Sigmoid colon (tissue), 7 donors: ENCODE measurements around the gene VIT. TPM values are rescaled to one million over a fixed set of nuclear protein-coding genes. Genes with fewer than 3 reads are reported as not detected.

Experiments used
- DNase-seq: peaks from one replicate; pipeline ENCODE4 v3.0.0-alpha.2; 2019
- H3K27ac ChIP-seq, 4 donors: fragments of 200-600 bp; sonication (generic); one replicate each; pipeline ENCODE4 v1.5.1; 2016 to 2019; ENCODE audit warnings: mild to moderate bottlenecking in 1 of 4
- H3K27me3 ChIP-seq, 3 donors: fragments of 200-600 bp; sonication (generic); one replicate each; pipeline ENCODE4 v1.5.1; 2019; ENCODE audit warnings: mild to moderate bottlenecking in 1 of 3
- H3K36me3 ChIP-seq, 4 donors: fragments of 200-600 bp; sonication (generic); one replicate each; pipeline ENCODE4 v1.5.1; 2016 to 2019
- H3K4me1 ChIP-seq, 4 donors: fragments of 200-600 bp; sonication (generic); one replicate each; pipeline ENCODE4 v1.5.1; 2017 to 2019
- H3K4me3 ChIP-seq, 4 donors: fragments of 200-600 bp; sonication (generic); one replicate each; pipeline ENCODE4 v1.5.1; 2017 to 2019; ENCODE audit warnings: mild to moderate bottlenecking in 2 of 4, moderate library complexity in 1 of 4
- H3K9me3 ChIP-seq, 4 donors: fragments of 200-600 bp in 3 of 4; sonication (generic) in 3 of 4; one replicate each; pipeline versions ENCODE4 v1.5.1 to v1.6.1; 2013 to 2019
- CTCF ChIP-seq, 4 experiments: fragments of 450-650 bp in 3 of 4; fragments of 200-600 bp in 1 of 4; IDR thresholded peaks; one replicate each; pipeline ENCODE4 v1.5.1; 2016 to 2019; ENCODE audit warnings: antibody characterized with exemption in 4 of 4, mild to moderate bottlenecking in 3 of 4, moderate library complexity in 2 of 4
- EP300 ChIP-seq, 4 donors: sonication (generic); formaldehyde crosslinking; IDR thresholded peaks; one replicate each; pipeline ENCODE4 v1.6.1; 2017; ENCODE audit warnings: antibody characterized with exemption in 4 of 4
- POLR2A ChIP-seq, 2 donors: fragments of 450-650 bp; IDR thresholded peaks; one replicate each; pipeline ENCODE4 v1.6.1; 2016; ENCODE audit warnings: antibody characterized with exemption in 2 of 2, mild to moderate bottlenecking in 2 of 2, moderate library complexity in 2 of 2
- POLR2AphosphoS5 ChIP-seq, 4 donors: sonication (generic); formaldehyde crosslinking; IDR thresholded peaks; one replicate each; pipeline ENCODE4 v1.6.1; 2017; ENCODE audit warnings: antibody characterized with exemption in 4 of 4
- WGBS, 2 donors: extraction: QIAGEN DNeasy Blood & Tissue Kit; methylation state at CpG; one replicate each; pipeline ENCODE4 v1.1.7; 2013; 5-methylcytosine and 5-hydroxymethylcytosine counted together
- intact Hi-C: fragments of 100-400 bp; cut with DNase I; formaldehyde crosslinking; loops from one replicate; pipeline ENCODE4 v1.15.1; 2023
- polyA plus RNA-seq, 3 donors: library from polyadenylated mRNA; stranded (reverse); fragments of 200-250 nt; gene quantifications; one replicate each; pipeline ENCODE4 v1.2.3, GENCODE V29; 2013
- total RNA-seq, 4 donors: library from RNA; depleted of rRNA; stranded (reverse); fragments of >200 nt; gene quantifications; one replicate each; pipeline ENCODE4 v1.1.0, GENCODE V29; 2016
- donor health status: healthy with polysubstance abuse.
- donor health status: Bipolar disorder and iron deficiency.
- donor health status: healthy.

VIT gene
- total and polyA plus RNA-seq, 7 donors = 1.1 to 16.5 (median 9.6) TPM; not detected in 1

- Histone ChIP-seq H3K27ac (no peak overlapping the region), H3K9me3 (peaks cover 0 to 2% (median 0%) of the 10 kb centered on the region in 4 donors), H3K4me3 (no peak overlapping the region), H3K36me3 (no peaks in the 10 kb centered on the region), H3K27me3 (no peaks in the 10 kb centered on the region), H3K4me1 (no peaks in the 10 kb centered on the region)
- TF ChIP-seq POLR2AphosphoS5 (IDR thresholded peaks at IDR 0.05) = no peak
- TF ChIP-seq CTCF (IDR thresholded peaks at IDR 0.05) = no peak
- TF ChIP-seq POLR2A (IDR thresholded peaks at IDR 0.05) = no peak
- TF ChIP-seq EP300 (IDR thresholded peaks at IDR 0.05) = no peak
- no peak for DNase-seq
- intact Hi-C loops = no loop called here
Measured at GRCh38 chr2:36677386-36677785, 19.1 kb upstream of the VIT start.

DNA sequence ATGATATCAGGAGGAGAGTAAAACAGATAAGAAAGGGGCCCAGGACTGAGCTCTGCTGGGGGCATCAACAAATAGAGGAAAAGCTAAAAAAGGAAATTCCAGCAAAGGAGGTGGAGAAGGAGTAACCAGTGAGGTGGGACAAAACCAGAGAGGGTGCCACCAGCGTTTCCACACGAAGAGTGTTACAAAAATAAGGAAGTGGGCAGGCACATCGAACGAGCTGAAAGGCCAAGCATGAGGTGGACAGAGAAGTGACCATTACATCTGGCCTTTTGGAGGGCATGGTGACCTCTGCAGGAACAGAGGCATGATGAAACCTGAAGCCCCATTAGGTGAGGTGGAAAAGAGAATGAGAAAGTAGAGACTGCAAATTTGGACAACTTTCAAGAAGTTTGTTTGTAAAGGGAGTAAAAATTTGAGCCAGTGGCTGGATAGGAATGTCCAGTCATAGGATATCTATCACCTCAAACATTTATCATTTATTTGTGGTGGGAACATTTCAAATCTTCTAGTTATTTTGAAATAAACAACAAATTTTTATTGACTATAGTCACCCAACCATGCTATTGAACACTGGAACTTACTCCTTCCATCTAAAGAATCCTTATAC lies 18.4 kb upstream of the VIT start:
- Histone ChIP-seq H3K9me3 (peaks cover 0 to 2% (median 0%) of the 10 kb centered on the region in 4 donors), H3K27me3 (no peaks in the 10 kb centered on the region), H3K4me3 (no peak overlapping the region), H3K36me3 (no peaks in the 10 kb centered on the region), H3K4me1 (no peaks in the 10 kb centered on the region), H3K27ac (no peak overlapping the region)
- intact Hi-C loops = no loop called here
- WGBS, 2 donors = 53 to 86% methylated on average over 4 of the region's 4 CpGs
- TF ChIP-seq POLR2A (IDR thresholded peaks at IDR 0.05) (no peak), CTCF (IDR thresholded peaks at IDR 0.05) (no peak), EP300 (IDR thresholded peaks at IDR 0.05) (no peak), POLR2AphosphoS5 (IDR thresholded peaks at IDR 0.05) (no peak)
- no peak for DNase-seq

DNA sequence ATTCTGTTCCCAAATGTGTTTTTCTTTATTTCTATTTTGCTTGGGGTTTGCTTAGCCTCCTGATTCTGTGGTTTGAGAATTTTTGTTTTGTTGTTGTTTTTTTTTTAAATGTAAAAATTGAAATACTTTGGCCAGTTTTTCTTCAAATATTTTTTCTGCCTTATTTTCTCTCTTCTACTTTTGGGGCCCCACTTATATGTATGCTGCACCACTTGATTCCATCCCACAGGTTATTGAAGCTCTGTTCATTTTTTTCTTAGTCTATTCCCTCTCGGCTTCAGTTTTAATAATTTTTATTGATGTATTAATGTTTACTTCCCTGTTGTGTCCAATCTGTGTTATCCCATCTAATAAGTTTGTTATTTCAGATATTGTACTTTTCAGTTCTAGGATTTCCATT lies 17.7 kb upstream of the VIT start:
- intact Hi-C loops = no loop called here
- Histone ChIP-seq H3K27ac (no peak overlapping the region), H3K9me3 (peaks cover 0 to 2% (median 0%) of the 10 kb centered on the region in 4 donors), H3K36me3 (no peaks in the 10 kb centered on the region), H3K27me3 (no peaks in the 10 kb centered on the region), H3K4me1 (no peaks in the 10 kb centered on the region), H3K4me3 (no peak overlapping the region)
- DNase-seq = no peak
- TF ChIP-seq POLR2AphosphoS5 (IDR thresholded peaks at IDR 0.05) (no peak), EP300 (IDR thresholded peaks at IDR 0.05) (no peak), POLR2A (IDR thresholded peaks at IDR 0.05) (no peak), CTCF (IDR thresholded peaks at IDR 0.05) (no peak)
- 95 to 97% methylated on average over 1 of the region's 1 CpG for WGBS, 2 donors

GRCh38 chr2:36680012-36680411 lies 16.5 kb upstream of the VIT start:
- no peak for DNase-seq
- TF ChIP-seq POLR2A (IDR thresholded peaks at IDR 0.05) (no peak), POLR2AphosphoS5 (IDR thresholded peaks at IDR 0.05) (no peak), EP300 (IDR thresholded peaks at IDR 0.05) (no peak), CTCF (IDR thresholded peaks at IDR 0.05) (no peak)
- intact Hi-C loops = no loop called here
- no peaks in the 10 kb centered on the region for H3K36me3 ChIP-seq
- H3K4me1 ChIP-seq = no peaks in the 10 kb centered on the region
- WGBS, 2 donors = 33 to 53% methylated on average over 2 of the region's 2 CpGs
- H3K27ac ChIP-seq = no peak overlapping the region
- no peaks in the 10 kb centered on the region for H3K27me3 ChIP-seq
- H3K4me3 ChIP-seq = no peak overlapping the region
- peaks cover 0 to 2% (median 0%) of the 10 kb centered on the region in 4 donors for H3K9me3 ChIP-seq

GRCh38 chr2:36682562-36682961 lies 13.9 kb upstream of the VIT start:
- no peaks in the 10 kb centered on the region for H3K27me3 ChIP-seq
- intact Hi-C loops = no loop called here
- H3K9me3 ChIP-seq = peaks cover 0 to 2% (median 0%) of the 10 kb centered on the region in 4 donors
- TF ChIP-seq CTCF (IDR thresholded peaks at IDR 0.05) (no peak), EP300 (IDR thresholded peaks at IDR 0.05) (no peak), POLR2AphosphoS5 (IDR thresholded peaks at IDR 0.05) (no peak), POLR2A (IDR thresholded peaks at IDR 0.05) (no peak)
- no peaks in the 10 kb centered on the region for H3K4me1 ChIP-seq
- no peak overlapping the region for H3K27ac ChIP-seq
- 73 to 82% methylated on average over 6 of the region's 6 CpGs for WGBS, 2 donors
- H3K36me3 ChIP-seq = no peaks in the 10 kb centered on the region
- H3K4me3 ChIP-seq = no peak overlapping the region
- DNase-seq = no peak
